ENCODE measurements around the gene IGLL5. TPM values are rescaled to one million over a fixed set of nuclear protein-coding genes. Genes with fewer than 3 reads are reported as not detected.

The IGLL5 gene
- polyA plus RNA-seq, 1 donor (not counting 4 experiments of a cell fraction or from before 2014, with no cell fraction given): not detected

DNA sequence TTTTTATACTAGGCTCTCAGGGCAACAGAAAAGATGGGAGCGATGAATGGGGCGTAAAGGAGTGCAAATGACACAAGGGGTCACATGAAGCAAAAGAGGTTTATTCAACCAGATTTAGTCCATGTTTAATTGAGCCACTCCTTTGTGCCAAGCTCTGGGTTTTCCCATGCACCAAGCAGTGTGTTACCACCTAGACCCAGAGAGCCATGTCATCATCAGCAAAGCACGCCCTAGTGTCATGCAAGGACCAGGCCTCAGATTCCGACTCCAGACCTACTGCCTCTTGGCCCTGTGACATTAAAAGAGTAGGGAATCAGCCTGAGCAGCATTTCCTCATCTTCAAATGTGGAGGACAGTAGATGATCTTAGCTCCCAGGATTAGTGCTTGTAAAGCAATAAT is 1.1 kb upstream of the IGLL5 start:
- Histone ChIP-seq H2AFZ (ENCODE audit: control insufficient read depth, low read length) (no peak overlapping the region), H3K9me3 (ENCODE audit: control insufficient read depth, low read depth, low read length) (no peaks in the 10 kb centered on the region), H3K4me2 (ENCODE audit: control insufficient read depth, extremely low read depth, insufficient read depth, low read depth, low read length) (no peak overlapping the region), H3K27me3 (ENCODE audit: control insufficient read depth, extremely low read depth, insufficient read depth, low read length) (no peaks in the 10 kb centered on the region), H3K4me3 (ENCODE audit: control insufficient read depth in 2 of 3, extremely low read depth in 1 of 3, insufficient read depth in 2 of 3, low read depth in 1 of 3, low read length in 3 of 3) (no peak overlapping the region), H3K9me1 (ENCODE audit: control insufficient read depth, extremely low read depth, insufficient read depth, low read length) (no peaks in the 10 kb centered on the region), H3K27ac (ENCODE audit: control insufficient read depth, insufficient read depth, low read length) (no peak overlapping the region), H4K20me1 (ENCODE audit: control insufficient read depth, extremely low read depth, insufficient read depth, low read length) (no peaks in the 10 kb centered on the region), H3K9ac (ENCODE audit: control insufficient read depth, extremely low read depth, insufficient read depth, low read length) (no peak overlapping the region), H3K36me3 (ENCODE audit: control insufficient read depth in 2 of 2, extremely low read depth in 1 of 2, insufficient read depth in 2 of 2, low read length in 2 of 2) (no peaks in the 10 kb centered on the region), H3K4me1 (ENCODE audit: control insufficient read depth, extremely low read depth, insufficient read depth, low read length) (no peaks in the 10 kb centered on the region), H3K79me2 (ENCODE audit: control insufficient read depth, insufficient read depth, low read length) (no peaks in the 10 kb centered on the region)
- DNase-seq (ENCODE audit: low read depth, low spot score) (no peak), FAIRE-seq (no peak)
- no peak for TF ChIP-seq CTCF (optimal IDR thresholded peaks at IDR 0.05 in 1 of 3, IDR thresholded peaks at IDR 0.05 in 1 of 3, conservative IDR thresholded peaks at IDR 0.05 in 1 of 3; ENCODE audit: extremely low read depth in 1 of 3, insufficient read depth in 2 of 3, low read length in 3 of 3)
- TF ChIP-seq EZH2 (IDR thresholded peaks at IDR 0.05; ENCODE audit: low read length): no peak
- dilution Hi-C loops (cut with MboI; ENCODE audit: extremely low pct_ligation_motif_present, low sequenced_read_pairs): no loop called here

GRCh38 chr22:22888571-22889353 is 1.1 kb downstream of the IGLL5 start:
- H4K20me1 ChIP-seq (ENCODE audit: control insufficient read depth, extremely low read depth, insufficient read depth, low read length): no peaks in the 10 kb centered on the region
- no peaks in the 10 kb centered on the region for H3K4me1 ChIP-seq (ENCODE audit: control insufficient read depth, extremely low read depth, insufficient read depth, low read length)
- H3K4me3 ChIP-seq (ENCODE audit: control insufficient read depth in 2 of 3, extremely low read depth in 1 of 3, insufficient read depth in 2 of 3, low read depth in 1 of 3, low read length in 3 of 3): no peak overlapping the region
- H3K27ac ChIP-seq (ENCODE audit: control insufficient read depth, insufficient read depth, low read length): no peak overlapping the region
- DNase-seq (ENCODE audit: low read depth, low spot score) (no peak), FAIRE-seq (no peak)
- dilution Hi-C loops (cut with MboI; ENCODE audit: extremely low pct_ligation_motif_present, low sequenced_read_pairs): no loop called here
- H3K27me3 ChIP-seq (ENCODE audit: control insufficient read depth, extremely low read depth, insufficient read depth, low read length): peaks cover 12% of the 10 kb centered on the region
- H3K9me3 ChIP-seq (ENCODE audit: control insufficient read depth, low read depth, low read length): no peaks in the 10 kb centered on the region
- no peak overlapping the region for H3K4me2 ChIP-seq (ENCODE audit: control insufficient read depth, extremely low read depth, insufficient read depth, low read depth, low read length)
- no peaks in the 10 kb centered on the region for H3K36me3 ChIP-seq (ENCODE audit: control insufficient read depth in 2 of 2, extremely low read depth in 1 of 2, insufficient read depth in 2 of 2, low read length in 2 of 2)
- no peak overlapping the region for H2AFZ ChIP-seq (ENCODE audit: control insufficient read depth, low read length)
- no peak for TF ChIP-seq EZH2 (IDR thresholded peaks at IDR 0.05; ENCODE audit: low read length)
- no peak for TF ChIP-seq CTCF (optimal IDR thresholded peaks at IDR 0.05 in 1 of 3, IDR thresholded peaks at IDR 0.05 in 1 of 3, conservative IDR thresholded peaks at IDR 0.05 in 1 of 3; ENCODE audit: extremely low read depth in 1 of 3, insufficient read depth in 2 of 3, low read length in 3 of 3)
- no peak overlapping the region for H3K9ac ChIP-seq (ENCODE audit: control insufficient read depth, extremely low read depth, insufficient read depth, low read length)
- no peaks in the 10 kb centered on the region for H3K9me1 ChIP-seq (ENCODE audit: control insufficient read depth, extremely low read depth, insufficient read depth, low read length)
- no peaks in the 10 kb centered on the region for H3K79me2 ChIP-seq (ENCODE audit: control insufficient read depth, insufficient read depth, low read length)
